Endothelial cell of umbilical vein (primary cell): Measurements from ENCODE around the gene SULF2. TPM values are rescaled to one million over a fixed set of nuclear protein-coding genes. Genes with fewer than 3 reads are reported as not detected.

ENCODE experiments used
- BruUV-seq: library from RNA; stranded (reverse); fragments of 400-500 nt; replicated peaks from 2 replicates; lab custom pipeline; 2021; lab: Mats Ljungman, UMichigan
- CTCF ChIA-PET: fragments of 300-600, 350-600 bp; sonication (Branson Sonifier 250); formaldehyde crosslinking; loops from one replicate; lab custom pipeline; 2021; ENCODE audit warnings: antibody characterized with exemption, inconsistent platforms; lab: Charles Lee
- POLR2A ChIA-PET: fragments of 300-600, 350-600 bp; sonication (Branson Sonifier 250); formaldehyde crosslinking; loops from one replicate; lab custom pipeline; 2021; ENCODE audit warnings: antibody characterized with exemption, inconsistent platforms; lab: Charles Lee
- DNase-seq: peaks from one replicate; pipeline ENCODE4 v3.0.0-alpha.2; 2011; ENCODE audit warnings: low read depth, low spot score
- FAIRE-seq: peaks from 2 replicates; lab custom pipeline; 2011; peaks lifted over from hg19 to GRCh38; lab: Jason Lieb, UNC
- H2AFZ ChIP-seq: 2 replicates; pipeline ENCODE4 v1.6.0; 2012; ENCODE audit warnings: low read depth, low read length, control low read depth, inconsistent platforms
- H3K27ac ChIP-seq: 2 replicates; pipeline ENCODE4 v1.5.1; 2011; ENCODE audit warnings: low read depth, mild to moderate bottlenecking, control low read depth, low read length, moderate library complexity; ENCODE audit not compliant: insufficient read depth
- H3K27me3 ChIP-seq, 2 experiments: 2 replicates each; pipeline versions ENCODE4 v1.6.0 to v1.6.1; 2011; ENCODE audit warnings: low read length in 2 of 2, mixed read lengths in 1 of 2; ENCODE audit not compliant: control insufficient read depth in 2 of 2, insufficient read depth in 2 of 2
- H3K36me3 ChIP-seq, 2 experiments: 2 replicates in 1 of 2; 3 replicates in 1 of 2; pipeline ENCODE4 v1.5.1; 2011; ENCODE audit warnings: low read length in 2 of 2, mild to moderate bottlenecking in 1 of 2, moderate library complexity in 1 of 2; ENCODE audit not compliant: control insufficient read depth in 2 of 2, insufficient read depth in 2 of 2; ENCODE audit errors: extremely low read depth in 1 of 2
- H3K4me1 ChIP-seq: 3 replicates; pipeline ENCODE4 v1.5.1; 2011; ENCODE audit warnings: mild to moderate bottlenecking, low read length; ENCODE audit not compliant: control insufficient read depth, insufficient read depth; ENCODE audit errors: extremely low read depth
- H3K4me2 ChIP-seq: 2 replicates; pipeline ENCODE4 v1.6.1; 2011; ENCODE audit warnings: low read length, control low read depth, mixed read lengths; ENCODE audit not compliant: insufficient read depth
- H3K4me3 ChIP-seq, 3 experiments: fragments of 200-600 bp in 1 of 3; sonication (generic), shearing (Covaris generic) in 1 of 3; replicated peaks in 1 of 3; 2 replicates each; pipeline ENCODE4 v1.5.1; 2011 to 2016; ENCODE audit warnings: control low read depth in 3 of 3, low read length in 3 of 3, mild to moderate bottlenecking in 2 of 3, inconsistent platforms in 1 of 3, low read depth in 1 of 3, moderate library complexity in 1 of 3; ENCODE audit not compliant: insufficient read depth in 1 of 3
- H3K79me2 ChIP-seq: 2 replicates; pipeline ENCODE4 v1.6.0; 2012; ENCODE audit warnings: low read length, inconsistent platforms; ENCODE audit not compliant: control insufficient read depth, insufficient read depth
- H3K9ac ChIP-seq: replicated peaks from 2 replicates; pipeline ENCODE3; 2011; ENCODE audit warnings: low read length, control low read depth; ENCODE audit not compliant: insufficient read depth; ENCODE audit errors: extremely low read depth
- H3K9me1 ChIP-seq: replicated peaks from 3 replicates; pipeline ENCODE4 v1.6.0; 2011; ENCODE audit warnings: mild to moderate bottlenecking, low read length; ENCODE audit not compliant: control insufficient read depth, insufficient read depth; ENCODE audit errors: extremely low read depth
- H3K9me3 ChIP-seq: replicated peaks from 2 replicates; pipeline ENCODE4 v1.5.1; 2012; ENCODE audit warnings: low read length, inconsistent platforms; ENCODE audit not compliant: control insufficient read depth, insufficient read depth
- H4K20me1 ChIP-seq: replicated peaks from 2 replicates; pipeline ENCODE3; 2011; ENCODE audit warnings: mild to moderate bottlenecking, low read length; ENCODE audit not compliant: control insufficient read depth, insufficient read depth; ENCODE audit errors: extremely low read depth
- EZH2 ChIP-seq: IDR thresholded peaks from 2 replicates; pipeline ENCODE4 v1.6.1; 2012; ENCODE audit warnings: borderline replicate concordance, low read depth, mild to moderate bottlenecking, moderate library complexity, low read length, inconsistent platforms; ENCODE audit not compliant: severe bottlenecking
- FOS ChIP-seq: IDR thresholded peaks from 2 replicates; pipeline ENCODE4 v1.6.1; 2011; ENCODE audit warnings: mild to moderate bottlenecking, low read length, moderate library complexity, borderline replicate concordance; ENCODE audit not compliant: insufficient read depth
- GATA2 ChIP-seq: IDR thresholded peaks from 2 replicates; pipeline ENCODE4 v1.7.0; 2011; ENCODE audit warnings: low read depth, mild to moderate bottlenecking, moderate library complexity, mixed read lengths, low read length; ENCODE audit not compliant: insufficient read length, insufficient read depth
- JUN ChIP-seq: IDR thresholded peaks from 2 replicates; pipeline ENCODE4 v1.6.1; 2011; ENCODE audit warnings: borderline replicate concordance, low read depth; ENCODE audit not compliant: insufficient read length, insufficient read depth
- MYC ChIP-seq: IDR thresholded peaks from one replicate; pipeline ENCODE4 v1.6.1; 2011; ENCODE audit warnings: mild to moderate bottlenecking, low read depth, low read length
- POLR2A ChIP-seq: IDR thresholded peaks from 2 replicates; pipeline ENCODE4 v1.6.1; 2012; ENCODE audit warnings: low read depth, mild to moderate bottlenecking, control low read depth, low read length
- POLR2AphosphoS5 ChIP-seq: IDR thresholded peaks from 2 replicates; pipeline ENCODE4 v1.6.1; 2012; ENCODE audit warnings: low read depth, mild to moderate bottlenecking, control low read depth, low read length, moderate library complexity; ENCODE audit not compliant: insufficient read depth
- dilution Hi-C: fragments of 300-500 bp; cut with MboI; formaldehyde crosslinking; loops from one replicate; pipeline ENCODE4 v1.15.0; 2019; ENCODE audit warnings: low sequenced_read_pairs; ENCODE audit not compliant: extremely low pct_ligation_motif_present
- intact Hi-C: fragments of 100-400 bp; cut with micrococcal nuclease; formaldehyde crosslinking; loops from one replicate; pipeline ENCODE4 v1.10.0; 2022
- polyA plus RNA-seq, 4 experiments: library from polyadenylated mRNA; depleted of rRNA in 3 of 4; stranded (reverse) in 3 of 4; unstranded in 1 of 4; fragments of >200 nt; gene quantifications; 2 replicates each; pipeline versions ENCODE4 v1.2.1 to v1.2.3, GENCODE V29; 2011 to 2012; ENCODE audit warnings: missing spikeins in 1 of 4
- total RNA-seq: library from RNA; stranded (reverse); gene quantifications from 2 replicates; pipeline ENCODE4 v1.2.3, GENCODE V29; 2021
- TF ChIP-seq, protein P1 (sequence below), 2 donors: IDR thresholded peaks; 1 replicate in 1 of 2; 2 replicates in 1 of 2; pipeline ENCODE4 v1.5.1; 2011; ENCODE audit warnings: low read length in 2 of 2, mild to moderate bottlenecking in 2 of 2, moderate library complexity in 2 of 2, control low read depth in 1 of 2, inconsistent platforms in 1 of 2, low read depth in 1 of 2; ENCODE audit not compliant: insufficient read depth in 1 of 2; ENCODE audit errors: extremely low read depth in 1 of 2
- TF ChIP-seq, protein P2 (sequence below): IDR thresholded peaks from 2 replicates; pipeline ENCODE4 v1.6.1; 2011; ENCODE audit not compliant: insufficient read depth, insufficient read length

Gene SULF2
- total and polyA plus RNA-seq, 2 donors (not counting 3 experiments of a cell fraction or from before 2014, with no cell fraction given): 58.5 to 160 TPM

DNA sequence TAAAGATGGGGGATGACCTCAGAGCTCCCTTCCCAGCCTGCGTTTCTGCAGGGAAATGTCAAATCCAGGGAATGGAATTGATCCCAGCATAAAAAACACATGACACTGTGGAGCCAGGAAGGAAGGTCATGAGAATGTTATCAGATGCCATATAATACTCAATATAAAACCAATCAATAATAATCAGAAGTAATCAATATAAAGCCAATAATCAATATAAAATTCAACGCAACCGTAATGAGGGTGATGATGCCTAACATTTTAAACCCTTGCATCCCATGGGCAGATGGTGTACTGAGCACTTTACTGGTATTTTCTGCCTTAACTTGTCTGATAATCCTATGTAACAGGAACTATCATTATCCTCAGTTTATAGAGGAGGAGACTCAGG lies 30.1 kb upstream of the SULF2 start:
- H3K9ac ChIP-seq: no peak overlapping the region
- dilution Hi-C loops (no loop called here), intact Hi-C loops (no loop called here)
- H3K9me1 ChIP-seq: no peaks in the 10 kb centered on the region
- no TSS peak for BruUV-seq
- POLR2A ChIA-PET: no interaction called here
- peaks cover 2 to 12% of the 10 kb centered on the region in 2 experiments for H3K27me3 ChIP-seq
- no peaks in the 10 kb centered on the region for H3K79me2 ChIP-seq
- no peak overlapping the region for H3K4me3 ChIP-seq
- TF ChIP-seq GATA2 (no peak), POLR2AphosphoS5 (no peak), MYC (no peak), POLR2A (no peak), FOS (no peak), JUN (no peak), EZH2 (no peak)
- TF ChIP-seq, protein P1, sequence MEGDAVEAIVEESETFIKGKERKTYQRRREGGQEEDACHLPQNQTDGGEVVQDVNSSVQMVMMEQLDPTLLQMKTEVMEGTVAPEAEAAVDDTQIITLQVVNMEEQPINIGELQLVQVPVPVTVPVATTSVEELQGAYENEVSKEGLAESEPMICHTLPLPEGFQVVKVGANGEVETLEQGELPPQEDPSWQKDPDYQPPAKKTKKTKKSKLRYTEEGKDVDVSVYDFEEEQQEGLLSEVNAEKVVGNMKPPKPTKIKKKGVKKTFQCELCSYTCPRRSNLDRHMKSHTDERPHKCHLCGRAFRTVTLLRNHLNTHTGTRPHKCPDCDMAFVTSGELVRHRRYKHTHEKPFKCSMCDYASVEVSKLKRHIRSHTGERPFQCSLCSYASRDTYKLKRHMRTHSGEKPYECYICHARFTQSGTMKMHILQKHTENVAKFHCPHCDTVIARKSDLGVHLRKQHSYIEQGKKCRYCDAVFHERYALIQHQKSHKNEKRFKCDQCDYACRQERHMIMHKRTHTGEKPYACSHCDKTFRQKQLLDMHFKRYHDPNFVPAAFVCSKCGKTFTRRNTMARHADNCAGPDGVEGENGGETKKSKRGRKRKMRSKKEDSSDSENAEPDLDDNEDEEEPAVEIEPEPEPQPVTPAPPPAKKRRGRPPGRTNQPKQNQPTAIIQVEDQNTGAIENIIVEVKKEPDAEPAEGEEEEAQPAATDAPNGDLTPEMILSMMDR (IDR thresholded peaks at IDR 0.05; ENCODE audit: extremely low read depth in 1 of 2, insufficient read depth in 1 of 2, low read depth in 1 of 2, low read length in 2 of 2): no peak
- TF ChIP-seq, protein P2, sequence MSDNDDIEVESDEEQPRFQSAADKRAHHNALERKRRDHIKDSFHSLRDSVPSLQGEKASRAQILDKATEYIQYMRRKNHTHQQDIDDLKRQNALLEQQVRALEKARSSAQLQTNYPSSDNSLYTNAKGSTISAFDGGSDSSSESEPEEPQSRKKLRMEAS: no peak
- H3K9me3 ChIP-seq: no peaks in the 10 kb centered on the region
- FAIRE-seq (no peak), DNase-seq (no peak)
- H2AFZ ChIP-seq: no peak overlapping the region
- CTCF ChIA-PET: interaction anchor here (1.1 kb wide), 1 partner anchor 514 kb away, joined by 3 read pairs; no protein-coding TSS in a partner anchor
- H3K27ac ChIP-seq: no peak overlapping the region
- no peak overlapping the region for H3K4me2 ChIP-seq
- H3K36me3 ChIP-seq: no peaks in the 10 kb centered on the region
- H4K20me1 ChIP-seq: no peaks in the 10 kb centered on the region
- H3K4me1 ChIP-seq: peaks cover 8% of the 10 kb centered on the region
